Smooth muscle cell (in vitro differentiated cells): ENCODE measurements around the gene GABBR1. TPM values are rescaled to one million over a fixed set of nuclear protein-coding genes. Genes with fewer than 3 reads are reported as not detected.
A peak's percentile ranks its signal among the peaks of the same experiment; 100 is the strongest.

Source experiments
- DNase-seq: peaks from one replicate; lab custom pipeline; 2025; ENCODE audit not compliant: unreplicated experiment; lab: John Stamatoyannopoulos, UW
- H2AFZ ChIP-seq: fragments of 200-600 bp; sonication (generic); 2 replicates; pipeline ENCODE4 v1.6.0; 2016; ENCODE audit warnings: antibody characterized with exemption, low read depth, mild to moderate bottlenecking
- H3F3A ChIP-seq: fragments of 200-600 bp; sonication (generic); 2 replicates; pipeline ENCODE4 v1.6.0; 2017; ENCODE audit warnings: antibody characterized with exemption, low read depth
- H3K27ac ChIP-seq: fragments of 200-600 bp; sonication (generic); 2 replicates; pipeline ENCODE4 v1.5.1; 2016; ENCODE audit warnings: low read depth, mild to moderate bottlenecking
- H3K27me3 ChIP-seq: fragments of 200-600 bp; sonication (generic); 2 replicates; pipeline ENCODE4 v1.6.1; 2016; ENCODE audit warnings: low read depth, mild to moderate bottlenecking
- H3K36me3 ChIP-seq: fragments of 200-600 bp; sonication (generic); 2 replicates; pipeline ENCODE4 v1.5.1; 2016; ENCODE audit warnings: low read depth
- H3K4me1 ChIP-seq: fragments of 200-600 bp; sonication (generic); 2 replicates; pipeline ENCODE4 v1.5.1; 2016; ENCODE audit warnings: low read depth
- H3K4me2 ChIP-seq: fragments of 200-600 bp; sonication (generic); 2 replicates; pipeline ENCODE4 v1.6.0; 2016; ENCODE audit warnings: mild to moderate bottlenecking
- H3K4me3 ChIP-seq: fragments of 200-600 bp; sonication (generic); 2 replicates; pipeline ENCODE4 v1.5.1; 2016; ENCODE audit warnings: mild to moderate bottlenecking
- H3K79me2 ChIP-seq: fragments of 200-600 bp; sonication (generic); 2 replicates; pipeline ENCODE4 v1.6.0; 2016; ENCODE audit warnings: low read depth, mild to moderate bottlenecking
- H3K9ac ChIP-seq: fragments of 200-600 bp; sonication (generic); 2 replicates; pipeline ENCODE4 v1.6.0; 2016; ENCODE audit warnings: low read depth
- H3K9me3 ChIP-seq: fragments of 200-600 bp; sonication (generic); replicated peaks from 2 replicates; pipeline ENCODE4 v1.5.1; 2016; ENCODE audit warnings: low read depth
- H4K20me1 ChIP-seq: fragments of 200-600 bp; sonication (generic); 2 replicates; pipeline ENCODE4 v1.6.0; 2016; ENCODE audit warnings: low read depth
- WGBS: methylation state at CpG from one replicate; pipeline ENCODE4 v1.1.7; 2016; ENCODE audit warnings: low lambda C conversion rate; 5-methylcytosine and 5-hydroxymethylcytosine counted together
- polyA plus RNA-seq: library from polyadenylated mRNA; unstranded; fragments of >200 nt; fragmentation: Nextera tagmentation; extraction: Ambion mirVana; gene quantifications from 2 replicates; pipeline ENCODE4 v1.2.1, GENCODE V29; 2016
- total RNA-seq: library from RNA; depleted of rRNA; stranded (reverse); fragments of >200 nt; gene quantifications from 2 replicates; pipeline ENCODE4 v1.2.3, GENCODE V29; 2014
- TF ChIP-seq, protein P1 (sequence below): fragments of 200-600 bp; sonication (generic); IDR thresholded peaks from 2 replicates; pipeline ENCODE4 v1.5.1; 2017; ENCODE audit warnings: borderline replicate concordance, mild to moderate bottlenecking, antibody characterized with exemption; ENCODE audit not compliant: insufficient read depth, poor library complexity, severe bottlenecking

GABBR1 gene
- total and polyA plus RNA-seq, 2 experiments from 2014 or later, result 13.2 to 26.0 TPM

DNA sequence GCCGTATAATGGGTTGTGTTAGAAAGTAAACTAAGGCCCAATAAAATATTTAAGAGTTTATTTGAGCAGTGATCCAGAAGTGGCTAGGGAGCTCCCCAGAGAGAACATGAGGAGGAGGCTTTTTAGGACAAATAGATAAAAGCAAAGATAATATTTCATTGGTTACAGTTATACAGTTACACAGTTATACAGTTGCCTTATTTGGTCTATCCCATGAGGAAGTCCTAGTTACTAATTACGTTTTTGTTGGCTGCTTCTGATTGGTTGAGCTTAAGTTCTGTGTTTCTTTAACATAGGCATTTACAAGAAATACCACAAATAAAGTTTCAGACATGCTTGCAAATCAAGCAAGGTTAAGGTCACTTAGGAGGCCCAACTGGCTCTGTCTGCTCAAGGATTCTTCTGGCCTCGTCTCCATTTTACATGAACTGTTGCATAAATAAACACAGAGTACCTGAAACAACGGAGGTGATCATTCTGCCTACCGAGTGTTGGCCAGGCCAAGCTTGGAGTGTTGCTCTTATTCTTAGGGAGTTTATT is 80.4 kb downstream of the GABBR1 start:
- DNase-seq, result no peak
- TF ChIP-seq, protein P1, sequence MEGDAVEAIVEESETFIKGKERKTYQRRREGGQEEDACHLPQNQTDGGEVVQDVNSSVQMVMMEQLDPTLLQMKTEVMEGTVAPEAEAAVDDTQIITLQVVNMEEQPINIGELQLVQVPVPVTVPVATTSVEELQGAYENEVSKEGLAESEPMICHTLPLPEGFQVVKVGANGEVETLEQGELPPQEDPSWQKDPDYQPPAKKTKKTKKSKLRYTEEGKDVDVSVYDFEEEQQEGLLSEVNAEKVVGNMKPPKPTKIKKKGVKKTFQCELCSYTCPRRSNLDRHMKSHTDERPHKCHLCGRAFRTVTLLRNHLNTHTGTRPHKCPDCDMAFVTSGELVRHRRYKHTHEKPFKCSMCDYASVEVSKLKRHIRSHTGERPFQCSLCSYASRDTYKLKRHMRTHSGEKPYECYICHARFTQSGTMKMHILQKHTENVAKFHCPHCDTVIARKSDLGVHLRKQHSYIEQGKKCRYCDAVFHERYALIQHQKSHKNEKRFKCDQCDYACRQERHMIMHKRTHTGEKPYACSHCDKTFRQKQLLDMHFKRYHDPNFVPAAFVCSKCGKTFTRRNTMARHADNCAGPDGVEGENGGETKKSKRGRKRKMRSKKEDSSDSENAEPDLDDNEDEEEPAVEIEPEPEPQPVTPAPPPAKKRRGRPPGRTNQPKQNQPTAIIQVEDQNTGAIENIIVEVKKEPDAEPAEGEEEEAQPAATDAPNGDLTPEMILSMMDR, result no peak
- no peaks in the 10 kb centered on the region for H3K79me2 ChIP-seq
- 52% methylated on average over 5 of the region's 5 CpGs for WGBS
- no peak overlapping the region for H2AFZ ChIP-seq
- peaks cover 88% of the 10 kb centered on the region for H3K27me3 ChIP-seq
- no peak overlapping the region for H3K4me3 ChIP-seq
- no peaks in the 10 kb centered on the region for H4K20me1 ChIP-seq
- H3K9me3 ChIP-seq, result no peaks in the 10 kb centered on the region
- no peak overlapping the region for H3K27ac ChIP-seq
- H3K4me2 ChIP-seq, result peak overlapping the region; percentile 83
- no peaks in the 10 kb centered on the region for H3K4me1 ChIP-seq
- H3K36me3 ChIP-seq, result no peaks in the 10 kb centered on the region
- H3K9ac ChIP-seq, result no peak overlapping the region
- no peaks in the 10 kb centered on the region for H3F3A ChIP-seq

GRCh38 chr6:29547573-29547972 is 85.4 kb downstream of the GABBR1 start:
- Histone ChIP-seq H3K4me2 (no peak overlapping the region), H3K9ac (no peak overlapping the region), H3K27ac (no peak overlapping the region), H3K4me3 (no peak overlapping the region), H3K79me2 (no peaks in the 10 kb centered on the region), H3K27me3 (peaks cover 38% of the 10 kb centered on the region), H3K9me3 (no peaks in the 10 kb centered on the region), H3K4me1 (no peaks in the 10 kb centered on the region), H3K36me3 (no peaks in the 10 kb centered on the region), H3F3A (no peaks in the 10 kb centered on the region), H2AFZ (no peak overlapping the region), H4K20me1 (no peaks in the 10 kb centered on the region)
- no peak for DNase-seq
- TF ChIP-seq, protein P1, result no peak
- WGBS, result 75% methylated on average over 3 of the region's 3 CpGs

- Histone ChIP-seq H3K27me3 (no peaks in the 10 kb centered on the region), H3K4me2 (no peak overlapping the region), H3K4me3 (no peak overlapping the region), H3K9ac (no peak overlapping the region), H4K20me1 (no peaks in the 10 kb centered on the region), H2AFZ (no peak overlapping the region), H3K27ac (no peak overlapping the region), H3K79me2 (no peaks in the 10 kb centered on the region), H3K9me3 (no peaks in the 10 kb centered on the region), H3K36me3 (no peaks in the 10 kb centered on the region), H3K4me1 (no peaks in the 10 kb centered on the region), H3F3A (no peaks in the 10 kb centered on the region)
- TF ChIP-seq, protein P1, result no peak
- DNase-seq, result no peak
- 82% methylated on average over 4 of the region's 4 CpGs for WGBS
Observed at GRCh38 chr6:29537714-29538403, 95.1 kb downstream of the GABBR1 start.
